SK-N-MC (cell line): ENCODE data around the gene CLIC1.

ENCODE experiments used
- EZH2 ChIP-seq: fragments of 200-600 bp; sonication (generic); IDR thresholded peaks from one replicate; pipeline ENCODE4 v1.6.1; 2017; ENCODE audit warnings: antibody characterized with exemption
- POLR2AphosphoS5 ChIP-seq: IDR thresholded peaks from 2 replicates; pipeline ENCODE4 v1.6.1; 2012; ENCODE audit warnings: mild to moderate bottlenecking, low read depth, low read length, borderline replicate concordance

DNA sequence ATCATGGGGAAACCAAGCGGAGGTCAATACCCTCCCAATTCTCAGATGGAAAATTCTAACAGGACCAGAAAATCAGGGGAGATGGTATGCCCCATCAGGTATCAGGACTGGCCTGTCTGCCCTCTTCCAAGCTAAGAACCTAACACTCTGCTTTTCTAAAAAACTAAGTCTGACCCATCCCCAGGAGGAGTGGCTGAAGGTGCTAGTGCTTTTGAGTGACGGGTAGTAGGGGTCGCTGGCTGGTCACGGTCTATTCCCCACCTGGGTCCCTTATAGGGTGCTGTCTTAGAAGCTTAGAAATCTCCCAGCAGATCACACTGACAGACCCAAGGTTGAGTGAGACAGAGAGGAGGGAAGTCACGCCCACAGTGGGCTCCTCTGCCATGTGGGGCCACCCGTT is 42.8 kb downstream of the CLIC1 start:
- TF ChIP-seq POLR2AphosphoS5: no peak
- TF ChIP-seq EZH2: no peak
